GM12878 (cell line): Measurements from ENCODE around the gene TMEM176A. TPM values are rescaled to one million over a fixed set of nuclear protein-coding genes. Genes with fewer than 3 reads are reported as not detected.

ENCODE experiments used
- ATAC-seq: fragments of 200-7000 bp; cut with Tn5 transposase; 3 replicates; pipeline ENCODE4 v1.9.1; 2020; ENCODE audit warnings: mild to moderate bottlenecking, moderate library complexity
- BruUV-seq: library from RNA; stranded (reverse); fragments of 400-500 nt; replicated peaks from 2 replicates; lab custom pipeline; 2021; lab: Mats Ljungman, UMichigan
- CTCF ChIA-PET: fragments of 300-600 bp; sonication (Branson Sonifier 250); formaldehyde crosslinking; extraction: SDS; loops from one replicate; lab custom pipeline; 2021; ENCODE audit warnings: inconsistent platforms; lab: Yijun Ruan, JAX
- POLR2A ChIA-PET: fragments of 350-600 bp; formaldehyde crosslinking; extraction: SDS; loops from one replicate; lab custom pipeline; 2021; ENCODE audit warnings: inconsistent platforms; lab: Charles Lee
- RAD21 ChIA-PET: fragments of 300-600 bp; sonication (Branson Sonifier 250); formaldehyde crosslinking; loops from one replicate; lab custom pipeline; 2023; ENCODE audit warnings: antibody characterized with exemption; ENCODE audit not compliant: unreplicated experiment; lab: Charles Lee
- SMC1A ChIA-PET: fragments of 300-600 bp; sonication (Branson Sonifier 250); formaldehyde crosslinking; loops from one replicate; lab custom pipeline; 2023; ENCODE audit not compliant: unreplicated experiment, uncharacterized antibody; lab: Charles Lee
- DNase-seq: peaks from one replicate; pipeline ENCODE4 v3.0.0-alpha.2; 2011; ENCODE audit warnings: low read depth, low spot score
- FAIRE-seq: peaks from 3 replicates; lab custom pipeline; 2011; peaks lifted over from hg19 to GRCh38; lab: Jason Lieb, UNC
- H2AFZ ChIP-seq: 2 replicates; pipeline ENCODE4 v1.6.0; 2011; ENCODE audit warnings: low read depth, low read length, control low read depth; ENCODE audit not compliant: control insufficient read depth
- H3K27ac ChIP-seq: 2 replicates; pipeline ENCODE4 v1.5.1; 2011; ENCODE audit warnings: control low read depth; ENCODE audit not compliant: control insufficient read depth, insufficient read depth
- H3K27me3 ChIP-seq, 2 experiments: replicated peaks in 1 of 2; 2 replicates each; pipeline versions ENCODE4 v1.6.0 to v1.6.1; 2011; ENCODE audit warnings: low read length in 1 of 2; ENCODE audit not compliant: control insufficient read depth in 2 of 2, insufficient read depth in 2 of 2
- H3K36me3 ChIP-seq, 2 experiments: 2 replicates each; pipeline ENCODE4 v1.5.1; 2011; ENCODE audit warnings: low read length in 1 of 2; ENCODE audit not compliant: control insufficient read depth in 2 of 2, insufficient read depth in 2 of 2
- H3K4me1 ChIP-seq: 2 replicates; pipeline ENCODE4 v1.6.1; 2011; ENCODE audit warnings: mild to moderate bottlenecking, low read length, moderate library complexity, mixed read lengths; ENCODE audit not compliant: control insufficient read depth, insufficient read depth
- H3K4me2 ChIP-seq: 2 replicates; pipeline ENCODE4 v1.6.0; 2011; ENCODE audit warnings: control low read depth; ENCODE audit not compliant: control insufficient read depth, insufficient read depth
- H3K4me3 ChIP-seq: fragments of 200-600 bp; sonication (generic); 2 replicates; pipeline ENCODE4 v1.5.1; 2016
- H3K79me2 ChIP-seq: 2 replicates; pipeline ENCODE4 v1.6.0; 2011; ENCODE audit warnings: low read length; ENCODE audit not compliant: control insufficient read depth, insufficient read depth
- H3K9ac ChIP-seq: 2 replicates; pipeline ENCODE4 v1.8.0; 2011; ENCODE audit warnings: low read length, control low read depth, mixed read lengths; ENCODE audit not compliant: control insufficient read depth, insufficient read depth
- H3K9me3 ChIP-seq: replicated peaks from 3 replicates; pipeline ENCODE4 v1.5.1; 2011; ENCODE audit warnings: mild to moderate bottlenecking, low read length; ENCODE audit not compliant: control insufficient read depth, insufficient read depth
- H4K20me1 ChIP-seq: 2 replicates; pipeline ENCODE4 v1.6.0; 2011; ENCODE audit not compliant: control insufficient read depth, insufficient read depth
- BCL11A ChIP-seq: IDR thresholded peaks from 2 replicates; pipeline ENCODE4 v1.6.1; 2011; ENCODE audit warnings: low read depth, low read length
- BMI1 ChIP-seq: fragments of 450-650 bp; IDR thresholded peaks from 2 replicates; pipeline ENCODE4 v1.6.1; 2016; ENCODE audit warnings: mild to moderate bottlenecking, moderate library complexity, borderline replicate concordance
- FOXM1 ChIP-seq: IDR thresholded peaks from 2 replicates; pipeline ENCODE4 v1.6.1; 2012; ENCODE audit warnings: low read depth, mild to moderate bottlenecking, inconsistent platforms, low read length, moderate library complexity
- KAT2A ChIP-seq: conservative IDR thresholded peaks from 2 replicates; pipeline ENCODE4 v1.6.1; 2011; ENCODE audit warnings: low read depth, low read length; ENCODE audit not compliant: control insufficient read depth
- MYB ChIP-seq: fragments of 150-350 bp; IDR thresholded peaks from 2 replicates; pipeline ENCODE4 v1.6.1; 2014; ENCODE audit warnings: mild to moderate bottlenecking, low read depth, low read length, borderline replicate concordance
- POLR2A ChIP-seq: IDR thresholded peaks from 2 replicates; pipeline ENCODE4 v1.6.1; 2011; ENCODE audit warnings: low read depth, mild to moderate bottlenecking, low read length
- RAD51 ChIP-seq: fragments of 450-650 bp; IDR thresholded peaks from 2 replicates; pipeline ENCODE4 v1.6.1; 2016; ENCODE audit warnings: moderate library complexity, mild to moderate bottlenecking, inconsistent platforms
- SREBF1 ChIP-seq: IDR thresholded peaks from 2 replicates; pipeline ENCODE4 v1.6.1; 2012; ENCODE audit warnings: mild to moderate bottlenecking, low read length
- STAT1 ChIP-seq: fragments of 450-650 bp; conservative IDR thresholded peaks from 2 replicates; pipeline ENCODE4 v1.6.1; 2014; ENCODE audit warnings: antibody characterized with exemption, mild to moderate bottlenecking
- ZNF24 ChIP-seq: fragments of 450-650 bp; IDR thresholded peaks from 2 replicates; pipeline ENCODE4 v1.6.1; 2017; ENCODE audit warnings: antibody characterized with exemption, mild to moderate bottlenecking
- ZNF274 ChIP-seq: IDR thresholded peaks from one replicate; pipeline ENCODE4 v1.8.0; 2011; ENCODE audit not compliant: insufficient read length, insufficient read depth
- ZNF384 ChIP-seq: IDR thresholded peaks from 2 replicates; pipeline ENCODE4 v1.6.1; 2012; ENCODE audit warnings: low read depth, mild to moderate bottlenecking, low read length, improper control_type of control experiment, borderline replicate concordance
- WGBS: methylation state at CpG from one replicate; pipeline ENCODE4 v1.1.6; 2016; ENCODE audit warnings: low lambda C conversion rate; ENCODE audit not compliant: insufficient replicate concordance, insufficient coverage; ENCODE audit errors: missing lambda C conversion rate; 5-methylcytosine and 5-hydroxymethylcytosine counted together
- in situ Hi-C: fragments of 300-500 bp; cut with MboI; formaldehyde crosslinking; loops from 9 replicates; pipeline ENCODE4 v1.14.3; 2018; ENCODE audit warnings: mixed read lengths
- intact Hi-C: fragments of 100-400 bp; cut with micrococcal nuclease; formaldehyde crosslinking; loops from one replicate; pipeline ENCODE4 v1.14.2; 2022; ENCODE audit not compliant: unreplicated experiment
- polyA plus RNA-seq, 11 experiments: library from polyadenylated mRNA; depleted of rRNA in 4 of 11; unstranded in 6 of 11; stranded (reverse) in 5 of 11; fragments of >200 nt; fragmentation: Nextera tagmentation in 4 of 11; fragmentation: Illumina TruSeq in 1 of 11; extraction: Ambion mirVana in 4 of 11; extraction: Trizol in 1 of 11; gene quantifications; 1 replicate in 1 of 11; 2 replicates in 10 of 11; pipeline versions ENCODE4 v1.2.1 to v1.2.3, GENCODE V29; 2011 to 2016; ENCODE audit warnings: inconsistent platforms in 2 of 11, missing spikeins in 2 of 11, low read depth in 1 of 11
- total RNA-seq, 4 experiments: library from RNA; depleted of rRNA in 3 of 4; stranded (reverse); fragments of >200 nt in 3 of 4; fragmentation: Illumina TruSeq in 1 of 4; extraction: Trizol in 1 of 4; gene quantifications; 2 replicates each; pipeline versions ENCODE4 v1.2.1 to v1.2.3, GENCODE V29; 2013 to 2021
- TF ChIP-seq, protein P1 (sequence below): fragments of 450-650 bp; IDR thresholded peaks from 2 replicates; pipeline ENCODE4 v1.6.1; 2017; ENCODE audit warnings: low read depth, mild to moderate bottlenecking, moderate library complexity
- TF ChIP-seq, protein P2 (sequence below): fragments of 450-650 bp; IDR thresholded peaks from 2 replicates; pipeline ENCODE4 v1.6.1; 2016; ENCODE audit warnings: mild to moderate bottlenecking, moderate library complexity, borderline replicate concordance
- TF ChIP-seq, protein P3 (sequence below): fragments of 450-650 bp; IDR thresholded peaks from 2 replicates; pipeline ENCODE4 v1.6.1; 2017; ENCODE audit warnings: mild to moderate bottlenecking, moderate library complexity

Gene TMEM176A
- total and polyA plus RNA-seq, 10 of the 15 experiments (the other 5 are each of a cell fraction or from before 2014, with no cell fraction given) = not detected

DNA sequence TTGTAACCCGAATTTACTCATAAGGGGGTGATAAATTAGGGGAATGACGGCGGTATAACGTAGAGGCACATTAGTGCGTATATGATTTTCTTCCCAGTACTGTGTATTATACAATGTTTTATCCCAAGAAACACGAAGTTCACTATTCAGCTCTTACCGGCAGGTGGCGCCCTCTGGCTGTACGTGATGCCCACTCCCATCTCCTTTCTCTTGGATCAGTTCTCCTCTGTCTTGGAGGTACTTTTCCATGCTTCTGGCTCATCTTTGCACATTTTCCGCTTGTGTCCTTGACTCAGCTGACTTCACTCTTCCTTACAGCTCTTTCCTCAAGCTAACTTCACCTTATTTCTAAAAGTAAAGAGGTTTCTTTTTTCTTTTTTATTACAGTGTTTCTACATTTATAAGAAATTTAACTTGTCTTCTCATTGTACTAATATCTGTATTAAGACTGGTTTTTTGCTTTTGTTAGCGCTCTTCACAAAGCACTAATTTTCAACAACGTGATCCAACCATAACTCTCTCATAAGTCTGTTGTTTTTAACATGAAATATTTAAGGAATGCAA, 21.7 kb upstream of the TMEM176A start:
- Histone ChIP-seq H3K36me3 (no peaks in the 10 kb centered on the region), H3K27ac (no peak overlapping the region), H2AFZ (no peak overlapping the region), H3K4me3 (no peak overlapping the region), H3K79me2 (no peaks in the 10 kb centered on the region), H3K4me2 (0 out of 2 replicates have a peak overlapping the region, but pooled peaks have one; percentile 42), H3K9ac (no peak overlapping the region), H4K20me1 (no peaks in the 10 kb centered on the region), H3K27me3 (no peaks in the 10 kb centered on the region), H3K9me3 (no peaks in the 10 kb centered on the region), H3K4me1 (0 out of 2 replicates have a peak, but pooled peaks cover 3% of the 10 kb centered on the region)
- RAD21 ChIA-PET = interaction anchor here (0.8 to 1.6 kb wide), 6 partner anchors 9 to 205 kb away, joined by 3 to 9 read pairs (median 4); no protein-coding TSS in a partner anchor
- DNase-seq (no peak), ATAC-seq (peak; percentile 86), FAIRE-seq (peak; percentile 92)
- CTCF ChIA-PET = interaction anchor here (0.6 to 7.1 kb wide), 31 partner anchors 9 to 413 kb away, joined by 3 to 70 read pairs (median 4); partner anchors contain the start of gene ABCB8
- BruUV-seq = no TSS peak
- intact Hi-C loops = loop anchor here (1.0 to 2.0 kb wide), 2 partner anchors 98 to 210 kb away; no protein-coding TSS in a partner anchor
- in situ Hi-C loops = loop anchor here (5.0 kb wide), 1 partner anchor 208 kb away; no protein-coding TSS in a partner anchor
- POLR2A ChIA-PET = no interaction called here
- WGBS = 1% methylated on average over 12 of the region's 12 CpGs
- SMC1A ChIA-PET = interaction anchor here (0.6 to 6.3 kb wide), 13 partner anchors 8 to 328 kb away, joined by 3 to 52 read pairs (median 4); partner anchors contain the start of gene GIMAP8
- TF ChIP-seq MYB (no peak), ZNF274 (no peak), RAD51 (no peak), SREBF1 (no peak), KAT2A (no peak), ZNF24 (no peak), ZNF384 (no peak), FOXM1 (no peak), STAT1 (no peak), BMI1 (no peak), POLR2A (no peak), BCL11A (no peak)
- TF ChIP-seq, protein P1, sequence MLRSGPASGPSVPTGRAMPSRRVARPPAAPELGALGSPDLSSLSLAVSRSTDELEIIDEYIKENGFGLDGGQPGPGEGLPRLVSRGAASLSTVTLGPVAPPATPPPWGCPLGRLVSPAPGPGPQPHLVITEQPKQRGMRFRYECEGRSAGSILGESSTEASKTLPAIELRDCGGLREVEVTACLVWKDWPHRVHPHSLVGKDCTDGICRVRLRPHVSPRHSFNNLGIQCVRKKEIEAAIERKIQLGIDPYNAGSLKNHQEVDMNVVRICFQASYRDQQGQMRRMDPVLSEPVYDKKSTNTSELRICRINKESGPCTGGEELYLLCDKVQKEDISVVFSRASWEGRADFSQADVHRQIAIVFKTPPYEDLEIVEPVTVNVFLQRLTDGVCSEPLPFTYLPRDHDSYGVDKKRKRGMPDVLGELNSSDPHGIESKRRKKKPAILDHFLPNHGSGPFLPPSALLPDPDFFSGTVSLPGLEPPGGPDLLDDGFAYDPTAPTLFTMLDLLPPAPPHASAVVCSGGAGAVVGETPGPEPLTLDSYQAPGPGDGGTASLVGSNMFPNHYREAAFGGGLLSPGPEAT = no peak
- TF ChIP-seq, protein P2, sequence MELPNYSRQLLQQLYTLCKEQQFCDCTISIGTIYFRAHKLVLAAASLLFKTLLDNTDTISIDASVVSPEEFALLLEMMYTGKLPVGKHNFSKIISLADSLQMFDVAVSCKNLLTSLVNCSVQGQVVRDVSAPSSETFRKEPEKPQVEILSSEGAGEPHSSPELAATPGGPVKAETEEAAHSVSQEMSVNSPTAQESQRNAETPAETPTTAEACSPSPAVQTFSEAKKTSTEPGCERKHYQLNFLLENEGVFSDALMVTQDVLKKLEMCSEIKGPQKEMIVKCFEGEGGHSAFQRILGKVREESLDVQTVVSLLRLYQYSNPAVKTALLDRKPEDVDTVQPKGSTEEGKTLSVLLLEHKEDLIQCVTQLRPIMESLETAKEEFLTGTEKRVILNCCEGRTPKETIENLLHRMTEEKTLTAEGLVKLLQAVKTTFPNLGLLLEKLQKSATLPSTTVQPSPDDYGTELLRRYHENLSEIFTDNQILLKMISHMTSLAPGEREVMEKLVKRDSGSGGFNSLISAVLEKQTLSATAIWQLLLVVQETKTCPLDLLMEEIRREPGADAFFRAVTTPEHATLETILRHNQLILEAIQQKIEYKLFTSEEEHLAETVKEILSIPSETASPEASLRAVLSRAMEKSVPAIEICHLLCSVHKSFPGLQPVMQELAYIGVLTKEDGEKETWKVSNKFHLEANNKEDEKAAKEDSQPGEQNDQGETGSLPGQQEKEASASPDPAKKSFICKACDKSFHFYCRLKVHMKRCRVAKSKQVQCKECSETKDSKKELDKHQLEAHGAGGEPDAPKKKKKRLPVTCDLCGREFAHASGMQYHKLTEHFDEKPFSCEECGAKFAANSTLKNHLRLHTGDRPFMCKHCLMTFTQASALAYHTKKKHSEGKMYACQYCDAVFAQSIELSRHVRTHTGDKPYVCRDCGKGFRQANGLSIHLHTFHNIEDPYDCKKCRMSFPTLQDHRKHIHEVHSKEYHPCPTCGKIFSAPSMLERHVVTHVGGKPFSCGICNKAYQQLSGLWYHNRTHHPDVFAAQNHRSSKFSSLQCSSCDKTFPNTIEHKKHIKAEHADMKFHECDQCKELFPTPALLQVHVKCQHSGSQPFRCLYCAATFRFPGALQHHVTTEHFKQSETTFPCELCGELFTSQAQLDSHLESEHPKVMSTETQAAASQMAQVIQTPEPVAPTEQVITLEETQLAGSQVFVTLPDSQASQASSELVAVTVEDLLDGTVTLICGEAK = no peak
- TF ChIP-seq, protein P3, sequence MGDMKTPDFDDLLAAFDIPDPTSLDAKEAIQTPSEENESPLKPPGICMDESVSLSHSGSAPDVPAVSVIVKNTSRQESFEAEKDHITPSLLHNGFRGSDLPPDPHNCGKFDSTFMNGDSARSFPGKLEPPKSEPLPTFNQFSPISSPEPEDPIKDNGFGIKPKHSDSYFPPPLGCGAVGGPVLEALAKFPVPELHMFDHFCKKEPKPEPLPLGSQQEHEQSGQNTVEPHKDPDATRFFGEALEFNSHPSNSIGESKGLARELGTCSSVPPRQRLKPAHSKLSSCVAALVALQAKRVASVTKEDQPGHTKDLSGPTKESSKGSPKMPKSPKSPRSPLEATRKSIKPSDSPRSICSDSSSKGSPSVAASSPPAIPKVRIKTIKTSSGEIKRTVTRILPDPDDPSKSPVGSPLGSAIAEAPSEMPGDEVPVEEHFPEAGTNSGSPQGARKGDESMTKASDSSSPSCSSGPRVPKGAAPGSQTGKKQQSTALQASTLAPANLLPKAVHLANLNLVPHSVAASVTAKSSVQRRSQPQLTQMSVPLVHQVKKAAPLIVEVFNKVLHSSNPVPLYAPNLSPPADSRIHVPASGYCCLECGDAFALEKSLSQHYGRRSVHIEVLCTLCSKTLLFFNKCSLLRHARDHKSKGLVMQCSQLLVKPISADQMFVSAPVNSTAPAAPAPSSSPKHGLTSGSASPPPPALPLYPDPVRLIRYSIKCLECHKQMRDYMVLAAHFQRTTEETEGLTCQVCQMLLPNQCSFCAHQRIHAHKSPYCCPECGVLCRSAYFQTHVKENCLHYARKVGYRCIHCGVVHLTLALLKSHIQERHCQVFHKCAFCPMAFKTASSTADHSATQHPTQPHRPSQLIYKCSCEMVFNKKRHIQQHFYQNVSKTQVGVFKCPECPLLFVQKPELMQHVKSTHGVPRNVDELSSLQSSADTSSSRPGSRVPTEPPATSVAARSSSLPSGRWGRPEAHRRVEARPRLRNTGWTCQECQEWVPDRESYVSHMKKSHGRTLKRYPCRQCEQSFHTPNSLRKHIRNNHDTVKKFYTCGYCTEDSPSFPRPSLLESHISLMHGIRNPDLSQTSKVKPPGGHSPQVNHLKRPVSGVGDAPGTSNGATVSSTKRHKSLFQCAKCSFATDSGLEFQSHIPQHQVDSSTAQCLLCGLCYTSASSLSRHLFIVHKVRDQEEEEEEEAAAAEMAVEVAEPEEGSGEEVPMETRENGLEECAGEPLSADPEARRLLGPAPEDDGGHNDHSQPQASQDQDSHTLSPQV = no peak
